HL-60 (cell line): ENCODE data around the gene LRMDA.

ENCODE experiments used
- GABPA ChIP-seq: IDR thresholded peaks from 2 replicates; pipeline ENCODE4 v1.6.1; 2012; ENCODE audit warnings: low read depth
- POLR2AphosphoS5 ChIP-seq: IDR thresholded peaks from 2 replicates; pipeline ENCODE4 v1.6.1; 2012; ENCODE audit warnings: low read depth
- SPI1 ChIP-seq: IDR thresholded peaks from 2 replicates; pipeline ENCODE4 v1.6.1; 2012; ENCODE audit warnings: low read depth, mild to moderate bottlenecking, borderline replicate concordance
- TF ChIP-seq, protein P1 (sequence below): IDR thresholded peaks from one replicate; pipeline ENCODE4 v1.5.1; 2011; ENCODE audit warnings: low read length, control low read depth, inconsistent platforms; ENCODE audit not compliant: insufficient read depth
- TF ChIP-seq, protein P2 (sequence below): IDR thresholded peaks from 2 replicates; pipeline ENCODE4 v1.6.1; 2012; ENCODE audit warnings: low read depth; ENCODE audit not compliant: insufficient replicate concordance

DNA sequence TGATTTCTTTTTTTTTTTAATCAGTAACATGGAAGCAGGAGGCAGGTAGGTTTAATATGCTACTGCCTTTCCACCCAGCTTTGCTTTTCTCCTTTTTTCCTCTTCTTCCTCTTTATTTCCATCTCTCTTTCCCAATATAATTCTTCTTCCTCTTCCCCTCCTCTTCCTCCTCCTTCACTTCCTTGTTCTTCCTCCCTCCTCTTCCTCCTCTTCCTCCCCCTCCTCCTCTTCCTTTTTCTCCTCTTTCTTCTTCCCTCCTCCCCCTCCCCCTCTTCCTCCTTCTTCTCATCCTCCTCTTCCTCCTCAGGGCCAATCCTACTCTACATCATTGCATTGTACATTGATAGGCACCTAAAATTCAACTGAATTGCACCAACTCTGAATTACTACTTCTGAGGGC, 41.2 kb upstream of the LRMDA start:
- TF ChIP-seq, protein P1, sequence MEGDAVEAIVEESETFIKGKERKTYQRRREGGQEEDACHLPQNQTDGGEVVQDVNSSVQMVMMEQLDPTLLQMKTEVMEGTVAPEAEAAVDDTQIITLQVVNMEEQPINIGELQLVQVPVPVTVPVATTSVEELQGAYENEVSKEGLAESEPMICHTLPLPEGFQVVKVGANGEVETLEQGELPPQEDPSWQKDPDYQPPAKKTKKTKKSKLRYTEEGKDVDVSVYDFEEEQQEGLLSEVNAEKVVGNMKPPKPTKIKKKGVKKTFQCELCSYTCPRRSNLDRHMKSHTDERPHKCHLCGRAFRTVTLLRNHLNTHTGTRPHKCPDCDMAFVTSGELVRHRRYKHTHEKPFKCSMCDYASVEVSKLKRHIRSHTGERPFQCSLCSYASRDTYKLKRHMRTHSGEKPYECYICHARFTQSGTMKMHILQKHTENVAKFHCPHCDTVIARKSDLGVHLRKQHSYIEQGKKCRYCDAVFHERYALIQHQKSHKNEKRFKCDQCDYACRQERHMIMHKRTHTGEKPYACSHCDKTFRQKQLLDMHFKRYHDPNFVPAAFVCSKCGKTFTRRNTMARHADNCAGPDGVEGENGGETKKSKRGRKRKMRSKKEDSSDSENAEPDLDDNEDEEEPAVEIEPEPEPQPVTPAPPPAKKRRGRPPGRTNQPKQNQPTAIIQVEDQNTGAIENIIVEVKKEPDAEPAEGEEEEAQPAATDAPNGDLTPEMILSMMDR = no peak
- TF ChIP-seq POLR2AphosphoS5 = no peak
- TF ChIP-seq GABPA = no peak
- no peak for TF ChIP-seq SPI1
- TF ChIP-seq, protein P2, sequence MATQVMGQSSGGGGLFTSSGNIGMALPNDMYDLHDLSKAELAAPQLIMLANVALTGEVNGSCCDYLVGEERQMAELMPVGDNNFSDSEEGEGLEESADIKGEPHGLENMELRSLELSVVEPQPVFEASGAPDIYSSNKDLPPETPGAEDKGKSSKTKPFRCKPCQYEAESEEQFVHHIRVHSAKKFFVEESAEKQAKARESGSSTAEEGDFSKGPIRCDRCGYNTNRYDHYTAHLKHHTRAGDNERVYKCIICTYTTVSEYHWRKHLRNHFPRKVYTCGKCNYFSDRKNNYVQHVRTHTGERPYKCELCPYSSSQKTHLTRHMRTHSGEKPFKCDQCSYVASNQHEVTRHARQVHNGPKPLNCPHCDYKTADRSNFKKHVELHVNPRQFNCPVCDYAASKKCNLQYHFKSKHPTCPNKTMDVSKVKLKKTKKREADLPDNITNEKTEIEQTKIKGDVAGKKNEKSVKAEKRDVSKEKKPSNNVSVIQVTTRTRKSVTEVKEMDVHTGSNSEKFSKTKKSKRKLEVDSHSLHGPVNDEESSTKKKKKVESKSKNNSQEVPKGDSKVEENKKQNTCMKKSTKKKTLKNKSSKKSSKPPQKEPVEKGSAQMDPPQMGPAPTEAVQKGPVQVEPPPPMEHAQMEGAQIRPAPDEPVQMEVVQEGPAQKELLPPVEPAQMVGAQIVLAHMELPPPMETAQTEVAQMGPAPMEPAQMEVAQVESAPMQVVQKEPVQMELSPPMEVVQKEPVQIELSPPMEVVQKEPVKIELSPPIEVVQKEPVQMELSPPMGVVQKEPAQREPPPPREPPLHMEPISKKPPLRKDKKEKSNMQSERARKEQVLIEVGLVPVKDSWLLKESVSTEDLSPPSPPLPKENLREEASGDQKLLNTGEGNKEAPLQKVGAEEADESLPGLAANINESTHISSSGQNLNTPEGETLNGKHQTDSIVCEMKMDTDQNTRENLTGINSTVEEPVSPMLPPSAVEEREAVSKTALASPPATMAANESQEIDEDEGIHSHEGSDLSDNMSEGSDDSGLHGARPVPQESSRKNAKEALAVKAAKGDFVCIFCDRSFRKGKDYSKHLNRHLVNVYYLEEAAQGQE = no peak
